SK-N-SH treated with all-trans-retinoic acid at 6 μM for 48 hours (cell line): ENCODE measurements around the gene UFD1.

Source experiments
- ESRRG ChIP-seq: fragments of 250-450 bp; sonication (Bioruptor Pico); IDR thresholded peaks from 2 replicates; pipeline ENCODE4 v1.6.1; 2021; ENCODE audit warnings: mild to moderate bottlenecking
- GLIS3 ChIP-seq: fragments of 250-450 bp; sonication (Bioruptor Pico); IDR thresholded peaks from 2 replicates; pipeline ENCODE4 v1.5.0; 2020; ENCODE audit warnings: mild to moderate bottlenecking, moderate library complexity
- ISL1 ChIP-seq: fragments of 250-450 bp; sonication (Bioruptor Pico); IDR thresholded peaks from 2 replicates; pipeline ENCODE4 v2.1.2; 2022; ENCODE audit warnings: mild to moderate bottlenecking, moderate library complexity
- RARB ChIP-seq: fragments of 250-450 bp; sonication (Bioruptor Pico); IDR thresholded peaks from 2 replicates; pipeline ENCODE4 v1.8.0; 2021; ENCODE audit warnings: mild to moderate bottlenecking, moderate library complexity
- SNAI2 ChIP-seq: fragments of 250-450 bp; sonication (Bioruptor Pico); IDR thresholded peaks from 2 replicates; pipeline ENCODE4 v1.5.0; 2020; ENCODE audit warnings: mild to moderate bottlenecking, moderate library complexity
- ZC3H10 ChIP-seq: fragments of 250-450 bp; sonication (Bioruptor Pico); IDR thresholded peaks from 2 replicates; pipeline ENCODE4 v1.5.1; 2021; ENCODE audit warnings: mild to moderate bottlenecking, moderate library complexity
- ZFP3 ChIP-seq: fragments of 250-450 bp; sonication (Bioruptor Pico); IDR thresholded peaks from 2 replicates; pipeline ENCODE4 v1.5.0; 2020; ENCODE audit warnings: mild to moderate bottlenecking, moderate library complexity
- ZNF8 ChIP-seq: fragments of 450-650 bp; formaldehyde crosslinking; IDR thresholded peaks from 2 replicates; pipeline ENCODE4 v1.5.0; 2020; ENCODE audit warnings: mild to moderate bottlenecking, moderate library complexity
- TF ChIP-seq, protein P1 (sequence below): fragments of 250-450 bp; sonication (Bioruptor Pico); IDR thresholded peaks from 2 replicates; pipeline ENCODE4 v1.8.0; 2020; ENCODE audit warnings: mild to moderate bottlenecking, moderate library complexity, borderline replicate concordance
- TF ChIP-seq, protein P2 (sequence below): fragments of 250-450 bp; sonication (Bioruptor Pico); IDR thresholded peaks from 2 replicates; pipeline ENCODE4 v1.8.0; 2021; ENCODE audit warnings: low read depth, mild to moderate bottlenecking, moderate library complexity, borderline replicate concordance

DNA sequence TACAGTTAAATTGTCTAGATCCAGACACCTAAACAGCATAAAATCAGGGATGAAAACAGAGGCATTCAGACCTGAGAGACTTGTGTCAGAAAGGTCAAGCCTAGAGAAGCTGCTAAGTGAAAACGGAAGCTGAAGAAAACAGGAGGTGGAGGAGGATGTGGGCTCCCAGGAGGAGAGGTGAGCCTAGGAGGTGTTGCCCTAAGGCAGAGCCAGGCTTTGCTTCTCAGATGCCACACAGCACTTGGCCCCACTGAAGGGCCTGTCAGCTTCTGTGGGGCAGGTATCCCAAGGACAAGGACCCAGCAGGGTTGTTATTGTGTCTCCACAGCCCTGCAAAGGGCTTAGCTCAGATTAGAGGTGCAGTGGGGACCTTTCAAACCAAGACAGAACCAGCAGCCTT is 14.4 kb downstream of the UFD1 start:
- TF ChIP-seq ESRRG (CRISPR knock-in tag) (no peak), ZC3H10 (CRISPR knock-in tag) (no peak), ZFP3 (no peak), ZNF8 (no peak), RARB (CRISPR knock-in tag) (no peak), ISL1 (CRISPR knock-in tag) (no peak), SNAI2 (CRISPR knock-in tag) (no peak), GLIS3 (CRISPR knock-in tag) (no peak)
- TF ChIP-seq, protein P1, sequence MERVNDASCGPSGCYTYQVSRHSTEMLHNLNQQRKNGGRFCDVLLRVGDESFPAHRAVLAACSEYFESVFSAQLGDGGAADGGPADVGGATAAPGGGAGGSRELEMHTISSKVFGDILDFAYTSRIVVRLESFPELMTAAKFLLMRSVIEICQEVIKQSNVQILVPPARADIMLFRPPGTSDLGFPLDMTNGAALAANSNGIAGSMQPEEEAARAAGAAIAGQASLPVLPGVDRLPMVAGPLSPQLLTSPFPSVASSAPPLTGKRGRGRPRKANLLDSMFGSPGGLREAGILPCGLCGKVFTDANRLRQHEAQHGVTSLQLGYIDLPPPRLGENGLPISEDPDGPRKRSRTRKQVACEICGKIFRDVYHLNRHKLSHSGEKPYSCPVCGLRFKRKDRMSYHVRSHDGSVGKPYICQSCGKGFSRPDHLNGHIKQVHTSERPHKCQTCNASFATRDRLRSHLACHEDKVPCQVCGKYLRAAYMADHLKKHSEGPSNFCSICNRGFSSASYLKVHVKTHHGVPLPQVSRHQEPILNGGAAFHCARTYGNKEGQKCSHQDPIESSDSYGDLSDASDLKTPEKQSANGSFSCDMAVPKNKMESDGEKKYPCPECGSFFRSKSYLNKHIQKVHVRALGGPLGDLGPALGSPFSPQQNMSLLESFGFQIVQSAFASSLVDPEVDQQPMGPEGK = no peak
- TF ChIP-seq, protein P2, sequence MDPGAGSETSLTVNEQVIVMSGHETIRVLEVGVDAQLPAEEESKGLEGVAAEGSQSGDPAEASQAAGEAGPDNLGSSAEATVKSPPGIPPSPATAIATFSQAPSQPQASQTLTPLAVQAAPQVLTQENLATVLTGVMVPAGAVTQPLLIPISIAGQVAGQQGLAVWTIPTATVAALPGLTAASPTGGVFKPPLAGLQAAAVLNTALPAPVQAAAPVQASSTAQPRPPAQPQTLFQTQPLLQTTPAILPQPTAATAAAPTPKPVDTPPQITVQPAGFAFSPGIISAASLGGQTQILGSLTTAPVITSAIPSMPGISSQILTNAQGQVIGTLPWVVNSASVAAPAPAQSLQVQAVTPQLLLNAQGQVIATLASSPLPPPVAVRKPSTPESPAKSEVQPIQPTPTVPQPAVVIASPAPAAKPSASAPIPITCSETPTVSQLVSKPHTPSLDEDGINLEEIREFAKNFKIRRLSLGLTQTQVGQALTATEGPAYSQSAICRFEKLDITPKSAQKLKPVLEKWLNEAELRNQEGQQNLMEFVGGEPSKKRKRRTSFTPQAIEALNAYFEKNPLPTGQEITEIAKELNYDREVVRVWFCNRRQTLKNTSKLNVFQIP (CRISPR knock-in tag) = no peak
